NCI-H524 (cell line): Measurements from ENCODE around the gene ZNF648.
"Not testable (repeated sequence)": the region's sequence is repeated elsewhere in the genome, so short reads cannot be mapped to it uniquely, and the experiment has no call there.

Experiments used
- DNase-seq, 2 experiments: peaks; one replicate each; lab custom pipeline; 2025; lab: John Stamatoyannopoulos, UW

ZNF648 gene

GRCh38 chr1:182071924-182072323 lies 10.4 kb upstream of the ZNF648 start:
- DNase-seq, result no peak

GRCh38 chr1:182069028-182069466 lies 7.5 kb upstream of the ZNF648 start:
- DNase-seq, result no peak

- no peak for DNase-seq
Measured at GRCh38 chr1:182066934-182067333, 5.4 kb upstream of the ZNF648 start.

- DNase-seq, result no peak
Measured at GRCh38 chr1:182065126-182065845, 3.8 kb upstream of the ZNF648 start.

GRCh38 chr1:182064611-182065010 lies 3.1 kb upstream of the ZNF648 start:
- no peak for DNase-seq

GRCh38 chr1:182062223-182062622 lies 711 bp upstream of the ZNF648 start:
- no peak for DNase-seq

- no peak for DNase-seq
Measured at GRCh38 chr1:182060877-182061276, 635 bp downstream of the ZNF648 start.

GRCh38 chr1:182059936-182060335 lies 1.6 kb downstream of the ZNF648 start:
- no peak for DNase-seq

- DNase-seq, result no peak
Measured at GRCh38 chr1:182056601-182057366, 4.7 kb downstream of the ZNF648 start.

- DNase-seq, result peak; percentile 40 to 62
Measured at GRCh38 chr1:182054698-182055326, 6.7 kb downstream of the ZNF648 start.

- no peak for DNase-seq
Measured at GRCh38 chr1:182052355-182052754, 9.2 kb downstream of the ZNF648 start.

- no peak for DNase-seq
Measured at GRCh38 chr1:182051938-182052337, 9.6 kb downstream of the ZNF648 start.

- no peak for DNase-seq
Measured at GRCh38 chr1:182050481-182051448, 10.7 kb downstream of the ZNF648 start.

- no peak for DNase-seq
Measured at GRCh38 chr1:182048562-182048961, 12.9 kb downstream of the ZNF648 start.

GRCh38 chr1:182046763-182047162 lies 14.7 kb downstream of the ZNF648 start:
- no peak for DNase-seq

GRCh38 chr1:182045481-182045880 lies 16.0 kb downstream of the ZNF648 start:
- not testable (repeated sequence) for DNase-seq

- DNase-seq, result no peak
Measured at GRCh38 chr1:182041615-182042014, 19.9 kb downstream of the ZNF648 start.

- DNase-seq, result no peak
Measured at GRCh38 chr1:182038220-182038619, 23.3 kb downstream of the ZNF648 start.

- DNase-seq, result no peak
Measured at GRCh38 chr1:182035097-182035770, 26.3 kb downstream of the ZNF648 start.

GRCh38 chr1:182032251-182032650 lies 29.3 kb downstream of the ZNF648 start:
- no peak for DNase-seq
